ACC112 (cell line): ENCODE results near the gene FAM131A.
A peak's percentile ranks its signal among the peaks of the same experiment; 100 is the strongest.

ENCODE experiments used
- H2AFZ ChIP-seq: fragments of 200-600 bp; sonication (generic); one replicate; pipeline ENCODE4 v1.6.0; 2017; ENCODE audit warnings: antibody characterized with exemption, low read length; ENCODE audit not compliant: unreplicated experiment
- H3K27ac ChIP-seq: fragments of 200-600 bp; sonication (generic); 2 replicates; pipeline ENCODE4 v1.5.1; 2014; ENCODE audit warnings: low read depth, mild to moderate bottlenecking, antibody characterized with exemption, low read length, moderate library complexity
- H3K27me3 ChIP-seq: fragments of 200-600 bp; sonication (generic); 2 replicates; pipeline ENCODE4 v1.6.1; 2014; ENCODE audit warnings: mild to moderate bottlenecking, antibody characterized with exemption, low read length, moderate library complexity, mixed read lengths; ENCODE audit not compliant: insufficient read depth
- H3K36me3 ChIP-seq: fragments of 200-600 bp; sonication (generic); 2 replicates; pipeline ENCODE4 v1.6.1; 2016; ENCODE audit warnings: mild to moderate bottlenecking, antibody characterized with exemption, low read length, moderate library complexity, mixed read lengths; ENCODE audit not compliant: insufficient read depth
- H3K4me1 ChIP-seq: fragments of 200-600 bp; sonication (generic); one replicate; pipeline ENCODE4 v1.6.1; 2016; ENCODE audit warnings: low read length, mixed read lengths; ENCODE audit not compliant: insufficient read depth, unreplicated experiment, control insufficient read depth
- H3K4me3 ChIP-seq: fragments of 200-600 bp; sonication (generic); 2 replicates; pipeline ENCODE4 v1.5.1; 2014; ENCODE audit warnings: mild to moderate bottlenecking, low read depth, low read length
- H3K79me2 ChIP-seq: fragments of 200-600 bp; sonication (generic); one replicate; pipeline ENCODE4 v1.6.0; 2016; ENCODE audit warnings: low read length; ENCODE audit not compliant: control insufficient read depth, unreplicated experiment, insufficient read depth

Gene FAM131A

DNA sequence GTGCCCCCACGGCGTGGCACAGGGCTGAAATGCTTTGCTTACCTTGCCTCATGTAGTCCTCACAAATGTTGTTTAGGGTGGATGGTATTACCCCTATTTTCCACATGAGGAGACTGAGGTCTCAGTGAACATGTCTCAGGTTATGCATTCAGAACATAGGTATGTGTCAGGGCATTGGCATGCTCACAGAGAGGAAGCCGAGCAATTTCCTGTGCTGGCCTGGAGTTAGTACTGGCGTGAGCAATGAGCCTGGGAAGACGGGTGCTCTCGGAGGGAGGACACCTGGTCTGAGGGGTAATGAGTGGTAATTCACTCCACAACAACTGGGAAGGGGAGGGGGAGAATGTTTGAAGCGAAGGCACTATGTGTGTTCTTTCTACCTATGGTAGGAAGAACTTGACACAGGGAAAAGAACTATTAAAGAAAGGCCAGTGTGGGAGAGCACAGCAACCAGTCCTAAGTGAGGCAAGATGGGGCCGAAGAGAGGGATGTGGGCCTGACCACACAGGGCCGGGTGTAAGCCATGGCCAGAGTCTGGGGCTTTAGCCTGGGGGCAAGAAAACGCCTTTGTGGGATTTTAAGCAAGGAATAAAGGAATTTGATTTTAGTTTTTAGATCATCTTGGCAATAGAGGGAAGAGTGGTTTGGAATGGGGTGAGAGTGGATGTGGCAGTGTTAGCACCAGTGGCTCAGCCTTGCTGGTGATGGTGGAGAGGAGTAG is 4.9 kb upstream of the FAM131A start:
- Histone ChIP-seq H3K4me1 (peaks cover 59% of the 10 kb centered on the region), H3K27ac (peak overlapping the region; percentile 94), H3K79me2 (peaks cover 36% of the 10 kb centered on the region), H3K36me3 (peaks cover 57% of the 10 kb centered on the region), H3K4me3 (peak overlapping the region; percentile 9; the same call in 1 of the 2 replicates), H3K27me3 (no peaks in the 10 kb centered on the region), H2AFZ (no peak overlapping the region)

DNA sequence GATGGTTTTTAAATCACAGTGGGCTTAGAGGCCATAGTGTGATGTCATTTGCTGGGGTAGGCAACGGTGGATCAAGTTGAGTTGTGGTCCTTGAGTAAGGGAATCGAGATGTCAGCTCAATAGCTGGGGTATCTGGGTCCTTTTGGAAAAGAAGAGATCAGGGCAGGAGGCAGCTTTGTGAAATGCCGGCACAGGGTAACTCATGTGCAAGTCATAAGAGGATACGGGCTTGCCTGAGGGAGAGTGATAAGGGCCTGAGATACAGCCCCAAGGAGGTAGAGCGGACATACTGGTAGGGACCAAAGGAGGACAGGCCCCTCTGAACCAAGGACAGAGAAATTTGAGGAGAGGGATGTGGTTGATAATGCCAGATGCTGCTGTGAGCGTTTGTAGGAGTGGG is 4.2 kb upstream of the FAM131A start:
- peaks cover 66% of the 10 kb centered on the region for H3K4me1 ChIP-seq
- no peaks in the 10 kb centered on the region for H3K27me3 ChIP-seq
- H3K36me3 ChIP-seq: peaks cover 52% of the 10 kb centered on the region
- H2AFZ ChIP-seq: no peak overlapping the region
- peak overlapping the region; percentile 94 for H3K27ac ChIP-seq
- H3K4me3 ChIP-seq: 0 out of 2 replicates have a peak overlapping the region, but pooled peaks have one; percentile 9
- peaks cover 39% of the 10 kb centered on the region for H3K79me2 ChIP-seq

DNA sequence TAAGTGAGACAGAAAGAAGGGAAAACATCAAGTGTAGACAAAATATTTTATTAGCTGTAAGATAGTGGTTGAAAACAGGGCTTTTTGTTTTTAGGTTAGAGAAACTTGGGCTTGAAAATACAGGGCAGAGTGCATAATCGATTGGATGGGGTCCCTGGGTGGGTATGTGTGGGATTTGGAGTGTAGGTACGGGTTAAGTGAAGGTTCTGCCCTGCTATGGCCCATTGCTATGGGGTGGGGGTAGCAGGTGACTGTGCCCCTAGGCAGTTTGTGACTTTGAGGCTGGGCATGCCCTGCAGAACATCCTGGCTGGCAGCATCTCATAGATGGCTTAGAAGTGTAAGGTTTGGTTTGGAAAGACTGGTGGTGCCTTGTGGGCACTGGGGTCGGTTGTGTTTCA is 3.7 kb upstream of the FAM131A start:
- Histone ChIP-seq H3K27ac (peak overlapping the region; percentile 94), H3K79me2 (peaks cover 39% of the 10 kb centered on the region), H3K4me3 (no peak overlapping the region), H3K4me1 (peaks cover 70% of the 10 kb centered on the region), H3K36me3 (peaks cover 47% of the 10 kb centered on the region), H3K27me3 (no peaks in the 10 kb centered on the region), H2AFZ (no peak overlapping the region)

DNA sequence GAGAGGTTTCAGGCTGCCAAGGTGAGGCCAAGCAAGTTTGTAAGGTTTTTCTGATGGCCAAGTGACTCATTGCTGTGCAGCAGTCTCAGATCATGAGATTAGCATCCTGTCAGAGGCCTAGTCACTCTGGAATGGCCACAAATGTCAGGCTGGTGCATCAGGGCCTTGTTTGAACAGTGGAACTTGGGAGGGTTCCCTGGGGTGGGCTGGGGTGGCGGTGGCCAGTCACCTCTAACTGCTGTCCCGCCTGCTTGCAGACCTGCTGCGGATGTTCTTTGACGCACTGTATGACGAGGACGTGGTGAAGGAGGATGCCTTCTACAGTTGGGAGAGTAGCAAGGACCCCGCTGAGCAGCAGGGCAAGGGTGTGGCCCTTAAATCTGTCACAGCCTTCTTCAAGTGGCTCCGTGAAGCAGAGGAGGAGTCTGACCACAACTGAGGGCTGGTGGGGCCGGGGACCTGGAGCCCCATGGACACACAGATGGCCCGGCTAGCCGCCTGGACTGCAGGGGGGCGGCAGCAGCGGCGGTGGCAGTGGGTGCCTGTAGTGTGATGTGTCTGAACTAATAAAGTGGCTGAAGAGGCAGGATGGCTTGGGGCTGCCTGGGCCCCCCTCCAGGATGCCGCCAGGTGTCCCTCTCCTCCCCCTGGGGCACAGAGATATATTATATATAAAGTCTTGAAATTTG is 2.8 kb upstream of the FAM131A start:
- Histone ChIP-seq H3K36me3 (peaks cover 38% of the 10 kb centered on the region), H2AFZ (no peak overlapping the region), H3K27me3 (no peaks in the 10 kb centered on the region), H3K79me2 (peaks cover 43% of the 10 kb centered on the region), H3K27ac (peak overlapping the region; percentile 94), H3K4me3 (no peak overlapping the region), H3K4me1 (peaks cover 75% of the 10 kb centered on the region)

DNA sequence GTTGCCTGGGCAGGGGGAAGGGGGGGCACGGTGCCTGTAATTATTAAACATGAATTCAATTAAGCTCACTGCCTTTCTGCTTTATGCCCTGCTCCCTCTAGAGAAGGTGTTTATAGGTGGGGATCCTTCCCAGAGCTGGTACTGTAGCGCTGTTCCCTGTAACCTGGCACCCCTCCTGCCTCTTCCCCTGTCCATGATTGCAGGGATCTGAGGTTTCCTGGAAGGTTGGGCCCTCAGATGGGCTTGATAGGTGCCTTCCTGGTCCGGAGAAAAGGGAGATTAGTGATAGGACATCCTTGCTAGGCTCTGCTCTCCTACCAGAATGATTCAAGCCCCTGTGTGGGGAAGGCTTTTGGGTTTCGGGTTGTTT is 2.1 kb upstream of the FAM131A start:
- Histone ChIP-seq H3K79me2 (peaks cover 48% of the 10 kb centered on the region), H3K27me3 (no peaks in the 10 kb centered on the region), H3K27ac (peak overlapping the region; percentile 94), H3K4me3 (peak overlapping the region; percentile 83), H3K4me1 (peaks cover 75% of the 10 kb centered on the region), H3K36me3 (peaks cover 34% of the 10 kb centered on the region), H2AFZ (no peak overlapping the region)

DNA sequence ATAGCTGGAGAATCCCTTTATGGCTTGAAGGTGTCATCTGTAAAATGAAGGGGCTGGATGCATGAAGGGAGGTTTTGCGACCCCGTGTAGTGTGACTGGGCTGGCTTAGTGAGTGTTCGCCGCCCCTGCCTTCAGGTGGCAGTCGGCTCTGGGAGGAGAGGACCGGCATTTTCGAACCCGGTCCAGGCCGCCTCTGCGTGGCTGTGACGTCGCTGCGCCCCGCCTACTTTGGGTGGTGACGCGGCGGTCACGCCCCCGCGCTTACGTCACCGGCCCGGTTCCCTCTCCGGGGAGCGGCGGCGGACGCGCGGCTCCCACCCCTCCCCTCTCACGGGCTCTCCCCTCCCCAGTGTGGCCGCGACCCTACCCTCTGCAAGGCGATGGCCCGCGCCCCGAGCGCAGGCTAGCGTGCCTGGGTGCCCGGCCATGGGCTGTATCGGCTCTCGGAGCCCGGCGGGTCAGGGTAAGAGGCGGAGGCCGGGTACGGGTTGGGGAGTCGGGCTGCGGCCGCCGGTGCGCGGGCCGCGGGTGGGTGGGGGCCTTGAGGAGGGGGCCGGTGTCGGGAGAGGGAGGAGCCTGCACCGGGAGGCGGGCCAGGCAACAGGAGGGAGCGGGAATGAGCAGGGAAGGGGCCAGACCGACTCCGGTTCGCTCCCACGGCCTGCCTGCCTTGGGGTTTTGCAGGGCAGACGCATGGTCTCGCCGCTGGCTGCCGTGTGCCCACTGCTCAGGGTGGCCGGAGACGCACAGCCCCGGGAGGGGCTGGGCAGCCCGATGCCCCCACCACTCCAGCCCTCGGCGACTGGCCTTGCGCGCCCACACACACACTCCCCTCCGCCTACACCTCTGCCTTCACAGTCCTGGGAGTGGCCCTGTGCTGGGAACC is 1.5 kb upstream of the FAM131A start:
- H3K4me3 ChIP-seq: peak overlapping the region; percentile 83
- peak overlapping the region; percentile 94 for H3K27ac ChIP-seq
- peaks cover 50% of the 10 kb centered on the region for H3K79me2 ChIP-seq
- H2AFZ ChIP-seq: no peak overlapping the region
- peaks cover 30% of the 10 kb centered on the region; the same call in 1 of the 2 replicates for H3K36me3 ChIP-seq
- peaks cover 80% of the 10 kb centered on the region for H3K4me1 ChIP-seq
- H3K27me3 ChIP-seq: no peaks in the 10 kb centered on the region

DNA sequence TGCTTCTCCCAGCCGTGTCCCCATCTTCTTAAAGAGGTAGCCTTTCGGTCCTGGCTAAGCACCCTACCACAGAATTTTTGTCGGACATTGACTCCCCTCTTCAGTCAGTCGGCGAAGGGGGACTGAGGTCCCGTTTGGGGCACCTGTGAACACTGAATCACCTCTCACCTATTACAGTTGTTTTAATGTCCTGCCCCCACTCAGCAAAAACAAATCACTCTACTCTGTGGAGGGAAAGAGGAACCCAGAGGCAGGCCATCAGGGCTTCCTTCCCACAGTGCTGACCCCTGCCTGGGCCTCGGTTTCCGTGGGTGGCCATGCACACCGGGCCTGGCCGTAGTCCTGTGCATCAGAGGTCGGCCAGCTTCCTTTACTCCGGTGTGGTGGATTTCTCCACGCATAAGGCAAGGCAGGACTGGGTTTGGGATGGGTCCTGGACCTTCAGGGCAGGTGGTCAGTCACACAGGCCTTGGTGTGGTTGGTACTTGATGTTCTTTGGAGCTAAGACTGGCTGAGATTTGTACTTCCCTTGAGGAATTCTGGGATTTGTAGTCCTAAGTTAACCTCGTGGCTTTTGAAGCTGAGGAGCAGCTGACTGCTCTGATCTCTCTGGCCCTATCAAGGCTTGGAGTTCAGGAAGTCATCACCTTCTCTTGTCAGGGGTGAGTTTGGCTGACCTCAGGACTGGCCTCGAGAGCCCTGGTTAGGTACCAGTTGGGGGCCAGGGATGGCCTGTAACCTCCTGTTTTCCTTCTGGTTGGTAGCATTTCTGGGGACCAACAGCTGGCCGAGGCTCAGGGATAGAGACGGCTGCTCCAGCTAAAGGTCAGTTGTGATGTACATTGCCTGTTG is 627 bp upstream of the FAM131A start:
- H3K27me3 ChIP-seq: no peaks in the 10 kb centered on the region
- peaks cover 75% of the 10 kb centered on the region for H3K4me1 ChIP-seq
- peak overlapping the region; percentile 83 for H3K4me3 ChIP-seq
- no peak overlapping the region for H2AFZ ChIP-seq
- H3K27ac ChIP-seq: peak overlapping the region; percentile 94
- peaks cover 22% of the 10 kb centered on the region; the same call in 1 of the 2 replicates for H3K36me3 ChIP-seq
- H3K79me2 ChIP-seq: peaks cover 55% of the 10 kb centered on the region

DNA sequence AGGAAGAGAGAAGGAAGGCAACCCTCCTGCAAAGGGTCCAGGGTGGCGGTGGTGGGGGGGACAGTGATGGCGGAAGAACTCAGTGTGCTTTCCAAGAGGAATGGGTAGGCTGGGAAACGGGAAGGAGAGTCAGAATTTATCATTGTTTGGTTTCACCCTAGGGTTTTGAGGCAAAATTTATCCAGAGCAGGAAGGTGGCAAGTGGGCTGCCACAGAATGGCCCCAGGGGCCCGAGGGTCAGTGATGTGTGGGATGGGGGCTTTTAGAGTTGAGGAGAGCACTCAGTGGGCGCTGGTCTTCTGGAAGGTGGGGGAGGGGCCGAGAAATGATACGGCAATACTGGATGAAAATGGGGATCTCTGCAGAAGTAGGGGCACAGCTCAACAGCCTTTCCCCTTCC is 581 bp downstream of the FAM131A start:
- Histone ChIP-seq H2AFZ (no peak overlapping the region), H3K79me2 (peaks cover 51% of the 10 kb centered on the region), H3K27me3 (no peaks in the 10 kb centered on the region), H3K27ac (peak overlapping the region; percentile 94), H3K36me3 (peaks cover 15% of the 10 kb centered on the region; the same call in 1 of the 2 replicates), H3K4me1 (peaks cover 63% of the 10 kb centered on the region), H3K4me3 (peak overlapping the region; percentile 83)

DNA sequence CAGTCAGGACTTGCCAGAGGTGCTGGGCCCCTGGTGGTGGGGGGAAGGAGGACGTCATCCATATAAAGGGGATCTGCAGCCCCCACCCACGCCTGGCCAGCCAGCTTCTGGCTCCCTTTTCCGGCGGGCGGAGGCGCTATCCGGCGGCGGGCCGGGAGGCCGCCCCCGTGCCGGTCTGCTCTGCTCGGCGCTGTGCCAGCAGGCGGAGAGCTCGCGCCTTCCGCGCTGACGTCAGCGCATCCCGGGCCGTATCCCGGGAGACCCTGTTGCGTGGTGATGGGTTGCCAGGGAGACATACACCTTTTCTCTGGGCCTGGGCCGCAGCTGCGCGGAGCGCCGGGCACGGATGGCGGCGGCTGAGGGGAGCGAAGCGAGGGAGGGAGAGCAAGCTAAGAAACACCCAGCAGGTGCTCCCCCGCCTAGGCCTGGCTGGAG is 1.1 kb downstream of the FAM131A start:
- Histone ChIP-seq H3K79me2 (peaks cover 47% of the 10 kb centered on the region), H3K27me3 (no peaks in the 10 kb centered on the region), H3K4me1 (peaks cover 58% of the 10 kb centered on the region), H3K36me3 (peaks cover 9% of the 10 kb centered on the region; the same call in 1 of the 2 replicates), H2AFZ (no peak overlapping the region), H3K4me3 (peak overlapping the region; percentile 83), H3K27ac (peak overlapping the region; percentile 94)
